Measurements from ENCODE around the gene KRT84.

DNA sequence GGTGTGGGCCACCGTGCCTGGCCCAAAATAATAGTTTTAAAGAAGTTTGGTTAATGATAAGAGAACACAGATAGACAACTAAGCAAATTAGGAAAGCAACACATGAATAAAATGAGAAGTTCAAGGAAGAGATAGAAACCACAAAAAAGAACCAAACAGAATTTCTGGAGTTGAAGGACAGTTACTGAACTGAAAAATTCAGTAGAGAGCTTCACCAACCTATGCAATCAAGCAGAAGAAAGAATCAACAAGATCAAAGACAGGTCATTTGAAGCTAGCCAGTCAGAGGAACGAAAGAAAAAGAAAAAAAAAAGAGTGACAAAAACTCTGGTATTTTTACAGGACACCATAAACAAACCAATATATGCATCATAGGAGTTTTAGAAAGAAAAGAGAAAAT lies 48.8 kb downstream of the KRT84 start:
- TF ChIP-seq EP300 (conservative IDR thresholded peaks at IDR 0.05; ENCODE audit: poor library complexity, severe bottlenecking) (no peak), CTCF (IDR thresholded peaks at IDR 0.05; ENCODE audit: poor library complexity, severe bottlenecking) (no peak), EZH2 (IDR thresholded peaks at IDR 0.05; ENCODE audit: borderline replicate concordance, insufficient read depth, low read length, poor library complexity, severe bottlenecking) (no peak), POLR2AphosphoS5 (IDR thresholded peaks at IDR 0.05) (no peak)
- TF ChIP-seq, protein P1, sequence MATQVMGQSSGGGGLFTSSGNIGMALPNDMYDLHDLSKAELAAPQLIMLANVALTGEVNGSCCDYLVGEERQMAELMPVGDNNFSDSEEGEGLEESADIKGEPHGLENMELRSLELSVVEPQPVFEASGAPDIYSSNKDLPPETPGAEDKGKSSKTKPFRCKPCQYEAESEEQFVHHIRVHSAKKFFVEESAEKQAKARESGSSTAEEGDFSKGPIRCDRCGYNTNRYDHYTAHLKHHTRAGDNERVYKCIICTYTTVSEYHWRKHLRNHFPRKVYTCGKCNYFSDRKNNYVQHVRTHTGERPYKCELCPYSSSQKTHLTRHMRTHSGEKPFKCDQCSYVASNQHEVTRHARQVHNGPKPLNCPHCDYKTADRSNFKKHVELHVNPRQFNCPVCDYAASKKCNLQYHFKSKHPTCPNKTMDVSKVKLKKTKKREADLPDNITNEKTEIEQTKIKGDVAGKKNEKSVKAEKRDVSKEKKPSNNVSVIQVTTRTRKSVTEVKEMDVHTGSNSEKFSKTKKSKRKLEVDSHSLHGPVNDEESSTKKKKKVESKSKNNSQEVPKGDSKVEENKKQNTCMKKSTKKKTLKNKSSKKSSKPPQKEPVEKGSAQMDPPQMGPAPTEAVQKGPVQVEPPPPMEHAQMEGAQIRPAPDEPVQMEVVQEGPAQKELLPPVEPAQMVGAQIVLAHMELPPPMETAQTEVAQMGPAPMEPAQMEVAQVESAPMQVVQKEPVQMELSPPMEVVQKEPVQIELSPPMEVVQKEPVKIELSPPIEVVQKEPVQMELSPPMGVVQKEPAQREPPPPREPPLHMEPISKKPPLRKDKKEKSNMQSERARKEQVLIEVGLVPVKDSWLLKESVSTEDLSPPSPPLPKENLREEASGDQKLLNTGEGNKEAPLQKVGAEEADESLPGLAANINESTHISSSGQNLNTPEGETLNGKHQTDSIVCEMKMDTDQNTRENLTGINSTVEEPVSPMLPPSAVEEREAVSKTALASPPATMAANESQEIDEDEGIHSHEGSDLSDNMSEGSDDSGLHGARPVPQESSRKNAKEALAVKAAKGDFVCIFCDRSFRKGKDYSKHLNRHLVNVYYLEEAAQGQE (IDR thresholded peaks at IDR 0.05; ENCODE audit: borderline replicate concordance), result no peak
